A204.1 (cell line): ENCODE results near the gene PARVB.

ENCODE experiments used
- FAIRE-seq: peaks from 2 replicates; lab custom pipeline; 2012; peaks lifted over from hg19 to GRCh38; lab: Jason Lieb, UNC

Gene PARVB

DNA sequence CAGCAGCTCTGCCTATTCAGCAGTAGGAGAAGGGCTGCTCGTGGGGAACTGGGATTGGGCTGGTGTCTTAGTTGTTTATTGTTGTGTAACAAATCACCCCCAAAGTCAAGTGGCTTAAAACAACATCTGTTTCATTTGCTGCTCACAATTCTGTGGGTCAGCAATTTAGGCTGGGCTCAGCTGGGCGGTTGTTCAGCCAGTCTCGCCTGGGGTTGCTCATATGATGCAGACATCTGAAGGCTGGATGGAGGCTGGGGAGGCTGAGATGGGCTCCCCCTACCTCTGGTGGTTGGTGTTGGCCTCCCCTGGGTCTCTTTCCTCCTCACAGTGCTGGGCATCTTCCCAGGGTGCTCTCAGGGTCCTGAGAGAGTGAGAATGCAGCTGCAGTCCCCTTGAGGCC is 113.3 kb downstream of the PARVB start:
- no peak for FAIRE-seq

DNA sequence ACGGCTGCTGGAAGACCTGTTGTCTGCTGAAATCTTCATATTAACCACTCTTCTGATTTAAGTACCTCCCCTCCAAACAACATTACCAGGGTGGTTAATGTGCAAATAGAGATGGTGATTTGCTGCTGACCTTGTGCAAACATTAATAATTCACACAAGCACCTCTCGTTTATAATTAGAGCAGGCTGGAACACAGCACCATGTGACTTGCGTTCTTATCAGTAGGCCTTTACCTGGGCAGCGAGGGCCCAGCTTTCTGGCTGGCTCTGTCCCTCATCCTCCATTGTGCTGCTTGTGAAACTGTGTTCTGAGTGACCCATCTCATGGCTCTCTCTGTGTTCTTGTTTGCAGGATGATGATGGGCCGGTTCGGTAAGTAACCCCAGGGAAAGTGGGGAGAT is 115.7 kb downstream of the PARVB start:
- no peak for FAIRE-seq

DNA sequence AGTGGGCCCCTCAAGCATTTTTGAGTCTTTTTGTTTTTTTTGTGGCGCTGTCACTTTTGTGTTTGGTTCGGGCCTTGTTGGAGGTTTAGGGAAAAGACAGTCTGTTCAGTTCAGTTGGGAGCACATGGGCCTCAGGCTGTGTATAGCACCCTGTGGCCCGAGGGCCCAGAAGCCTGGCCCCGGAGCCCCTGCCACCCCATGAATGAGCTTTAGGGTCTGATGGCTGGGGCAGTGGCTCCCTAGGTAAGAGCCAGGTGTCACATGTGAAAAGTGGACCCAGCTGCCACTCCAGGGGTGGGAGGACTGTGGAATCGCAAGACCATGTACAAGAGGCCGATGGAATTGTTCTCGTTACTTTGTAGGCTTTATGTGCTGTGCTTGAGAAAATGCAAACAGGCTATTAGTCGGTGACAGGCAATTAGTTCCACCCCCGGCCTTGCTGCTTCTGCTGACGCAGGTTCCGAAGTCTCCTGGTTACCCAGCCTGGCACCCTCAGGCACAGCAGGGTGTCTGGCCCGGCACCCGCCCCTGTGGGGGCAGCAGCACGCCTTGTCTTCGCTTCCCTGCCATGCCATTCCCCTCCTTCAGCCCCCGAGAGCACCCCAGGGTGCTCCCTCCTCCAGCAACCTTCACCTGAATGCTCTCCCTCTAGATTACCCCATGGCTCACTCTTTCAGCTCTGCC is 118.5 kb downstream of the PARVB start:
- FAIRE-seq = no peak

DNA sequence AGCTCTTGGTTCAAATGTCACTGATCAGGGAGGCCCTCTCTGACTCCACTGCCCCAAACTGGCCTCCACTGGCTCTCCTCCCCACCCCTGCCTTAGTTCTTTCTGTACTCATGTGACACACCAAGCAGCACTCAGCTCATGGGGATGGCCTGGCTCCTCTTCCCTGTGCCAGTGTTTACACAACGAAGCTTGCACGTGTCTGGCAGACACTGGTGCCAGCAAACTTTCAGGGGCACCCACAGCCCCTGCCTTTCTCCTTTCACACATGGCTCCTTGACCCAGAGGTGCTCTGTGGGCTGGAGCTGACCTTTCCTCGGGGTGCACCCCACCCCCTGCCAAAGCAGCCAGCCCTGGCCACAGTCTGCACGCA is 119.0 kb downstream of the PARVB start:
- FAIRE-seq = no peak

DNA sequence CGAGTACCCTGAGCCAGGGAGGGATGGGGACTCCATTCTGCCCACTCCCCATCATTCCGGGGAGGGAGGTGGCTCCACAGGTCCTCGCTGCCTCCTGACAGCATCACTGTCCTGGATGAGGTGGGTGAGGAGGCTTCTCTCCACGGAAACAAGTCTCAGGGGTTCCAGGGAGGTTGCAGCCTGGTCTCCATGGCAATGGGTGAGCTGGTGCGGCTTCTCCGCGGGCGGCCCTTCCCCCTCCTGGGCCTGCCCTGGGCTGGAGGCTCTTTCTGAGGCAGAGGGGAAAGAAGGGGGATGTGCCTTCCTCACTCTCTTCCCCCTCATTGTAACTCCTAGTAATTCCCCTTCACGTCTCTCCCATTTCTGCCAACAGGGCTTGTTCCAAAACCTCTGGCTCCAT is 119.5 kb downstream of the PARVB start:
- no peak for FAIRE-seq

DNA sequence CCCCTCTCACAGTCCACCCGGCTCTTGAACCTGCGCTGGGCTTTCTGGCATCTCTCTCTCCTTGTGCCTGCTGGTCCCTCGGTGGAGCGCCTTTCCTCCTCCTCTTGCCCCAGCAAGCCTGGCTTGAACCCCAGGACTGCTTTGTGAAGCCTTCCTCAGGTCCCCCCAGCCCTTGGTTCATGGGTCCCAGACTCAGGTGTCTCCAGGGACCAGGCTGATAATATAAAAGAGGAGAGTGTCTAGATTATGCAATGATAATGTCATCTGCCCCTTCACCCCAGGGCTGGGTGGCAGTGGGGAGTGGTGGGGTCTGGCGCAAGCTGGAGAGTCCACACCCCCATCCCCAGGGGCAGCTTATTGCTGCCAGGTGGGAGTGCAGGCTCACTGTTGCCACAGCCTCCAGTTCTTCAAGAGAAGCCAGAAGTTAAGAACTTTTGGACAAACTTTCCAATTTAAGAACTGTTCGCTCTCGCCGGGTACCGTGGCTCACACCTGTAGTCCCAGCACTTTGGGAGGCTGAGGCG is 120.0 kb downstream of the PARVB start:
- no peak for FAIRE-seq

DNA sequence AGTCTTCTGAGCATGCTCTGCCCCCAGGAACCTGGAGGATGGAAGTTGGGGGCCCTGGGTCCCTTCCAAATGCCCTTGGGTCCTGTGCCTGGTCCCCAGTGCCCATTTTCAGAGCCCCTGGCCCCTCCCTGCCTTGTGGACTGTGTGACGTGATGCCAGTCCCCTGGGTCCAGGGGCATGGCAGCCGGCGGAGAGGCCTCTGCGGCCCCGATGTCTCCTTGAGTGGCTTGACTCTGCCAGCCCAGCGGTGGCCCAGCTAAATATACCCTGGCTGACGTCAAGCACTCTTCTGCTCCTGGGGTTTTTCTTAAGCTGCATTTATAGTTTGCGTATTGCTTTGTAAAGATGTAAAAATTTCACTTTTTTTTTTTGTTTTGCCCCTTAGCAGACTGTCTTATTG is 121.4 kb downstream of the PARVB start:
- FAIRE-seq = no peak

DNA sequence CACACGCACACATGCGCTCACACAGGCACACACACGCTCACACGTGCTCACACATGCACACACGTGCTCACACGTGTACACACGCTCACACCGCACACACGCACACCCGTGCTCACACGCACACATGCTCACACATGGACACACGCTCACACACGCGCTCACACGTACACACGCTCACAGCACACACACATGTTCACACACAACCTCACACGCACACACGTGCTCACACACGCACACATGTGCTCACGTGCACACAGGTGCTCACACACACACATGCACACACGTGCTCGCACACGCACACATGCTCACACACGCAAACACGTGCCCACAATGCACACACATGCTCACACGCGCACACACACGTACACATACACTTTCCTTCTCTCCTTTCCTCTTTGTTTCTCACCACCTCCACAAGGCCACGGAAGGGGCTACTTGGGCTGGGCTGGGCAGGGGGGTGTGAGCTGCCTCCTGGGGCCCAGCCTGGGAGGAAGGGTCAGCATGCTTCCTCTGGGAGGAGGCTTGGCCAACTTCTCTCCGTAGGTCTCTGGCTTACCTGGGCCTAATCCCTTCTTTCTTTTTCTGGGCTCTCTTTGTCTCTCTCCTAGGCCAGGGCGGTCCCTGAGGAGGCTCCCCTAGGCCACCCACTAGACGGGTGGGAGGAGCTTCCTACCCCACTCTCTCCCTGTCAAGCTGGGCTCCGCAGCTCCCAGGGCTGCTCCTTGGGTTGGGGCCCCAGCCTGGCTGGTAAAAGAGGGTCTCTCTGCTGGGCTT is 122.2 kb downstream of the PARVB start:
- no peak for FAIRE-seq

DNA sequence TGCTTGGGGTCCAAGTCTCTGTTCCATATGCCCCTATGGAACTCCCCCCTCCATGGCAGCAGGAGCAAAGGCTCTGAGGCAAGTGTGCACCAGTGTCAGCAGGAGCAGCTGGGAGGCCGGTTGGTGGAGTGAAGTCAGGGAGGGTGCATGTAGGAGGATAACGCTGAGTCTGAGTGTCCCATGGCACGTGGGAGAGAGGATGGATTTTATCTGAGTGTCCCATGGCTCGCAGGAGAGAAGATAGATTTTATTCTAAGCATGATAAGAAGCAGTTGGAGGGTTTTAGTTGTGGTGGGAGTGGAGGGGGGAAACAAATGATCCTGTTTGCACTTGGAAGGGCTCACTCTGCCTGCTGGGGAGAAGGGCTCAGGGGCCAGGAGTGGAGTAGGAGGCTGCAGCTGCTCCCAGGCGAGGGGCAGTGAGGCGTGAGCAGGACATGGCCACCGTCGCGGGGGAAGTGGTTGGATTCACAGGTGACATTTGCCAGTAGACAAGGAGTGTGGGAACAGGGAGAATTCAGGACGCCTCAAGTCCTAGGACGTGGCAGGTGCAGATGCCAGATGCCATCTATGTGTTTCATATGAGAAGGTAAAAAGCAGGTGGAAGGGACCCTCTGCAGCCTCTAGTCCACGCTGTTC is 123.0 kb downstream of the PARVB start:
- FAIRE-seq = no peak

DNA sequence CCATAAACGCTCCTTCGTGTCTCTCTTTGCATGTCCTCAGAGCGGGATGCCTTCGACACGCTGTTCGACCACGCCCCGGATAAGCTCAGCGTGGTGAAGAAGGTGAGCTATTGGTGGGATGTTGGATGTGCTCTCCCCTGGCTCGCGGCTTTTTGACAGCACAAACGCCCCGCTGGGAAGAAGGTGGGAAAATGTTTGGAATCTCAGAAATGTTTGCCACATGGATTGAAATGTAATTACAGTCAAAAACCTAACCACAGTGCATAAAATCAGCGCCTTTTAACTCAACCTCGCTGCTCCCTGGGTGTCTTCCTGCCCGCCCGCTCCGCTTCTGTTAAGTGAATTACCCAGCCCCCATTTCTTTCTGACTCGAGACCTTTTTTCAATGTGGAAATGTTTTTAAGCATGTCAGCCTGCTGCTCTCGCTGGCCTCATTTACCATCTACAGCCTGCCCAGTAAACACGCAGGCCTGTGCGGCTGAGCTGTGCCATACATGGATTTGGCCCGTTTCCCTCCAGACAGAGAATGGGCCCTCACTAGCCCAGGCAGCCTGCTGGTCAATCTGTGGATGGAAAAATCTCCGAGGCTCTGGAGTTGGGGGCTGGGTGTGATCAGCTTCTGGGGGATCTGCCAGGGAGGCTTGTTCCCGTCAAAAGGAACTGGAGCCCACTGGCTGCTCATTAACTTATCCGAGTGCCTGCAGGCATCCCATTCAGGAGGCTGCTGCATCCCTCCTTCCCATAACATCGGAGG is 123.9 kb downstream of the PARVB start:
- no peak for FAIRE-seq

DNA sequence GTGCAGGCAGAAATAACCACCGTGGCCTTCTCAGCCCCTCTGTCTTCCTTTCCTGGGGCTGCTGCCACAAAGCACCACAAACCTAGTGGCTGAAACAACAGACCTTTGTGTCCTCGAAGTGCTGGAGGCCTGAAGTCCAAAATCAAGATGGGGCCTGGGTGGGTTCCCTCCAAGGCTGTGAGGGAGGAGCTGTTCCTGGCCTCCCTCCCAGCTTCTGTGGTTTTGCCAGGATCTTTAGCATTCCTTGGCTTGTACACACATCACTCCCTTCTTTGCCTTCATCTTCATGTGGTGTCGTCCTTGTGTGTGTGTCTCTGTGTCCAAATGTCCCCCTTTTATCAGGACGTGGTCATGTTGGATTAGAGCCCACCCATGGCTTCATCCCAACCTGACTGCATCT is 127.6 kb downstream of the PARVB start:
- FAIRE-seq = no peak

DNA sequence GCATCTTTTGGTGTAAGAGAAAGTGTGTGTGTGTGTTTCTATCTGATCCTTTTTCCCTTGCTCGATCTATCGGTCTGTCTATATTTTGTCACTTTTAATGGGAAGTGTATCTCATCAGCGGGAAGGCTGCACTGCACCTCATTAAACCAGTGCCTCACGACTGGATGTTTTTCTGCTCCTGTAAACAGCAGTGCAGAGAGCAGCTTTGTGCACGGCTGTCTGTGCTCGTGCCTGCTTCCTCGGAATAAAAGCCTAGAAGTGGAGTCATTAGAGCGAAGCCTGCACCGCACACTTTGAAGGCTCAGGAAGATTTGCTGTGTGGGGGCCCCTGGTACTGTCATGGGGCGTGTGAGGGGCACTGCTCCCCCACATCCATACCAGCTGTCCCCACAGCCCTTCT is 129.6 kb downstream of the PARVB start:
- FAIRE-seq = no peak

DNA sequence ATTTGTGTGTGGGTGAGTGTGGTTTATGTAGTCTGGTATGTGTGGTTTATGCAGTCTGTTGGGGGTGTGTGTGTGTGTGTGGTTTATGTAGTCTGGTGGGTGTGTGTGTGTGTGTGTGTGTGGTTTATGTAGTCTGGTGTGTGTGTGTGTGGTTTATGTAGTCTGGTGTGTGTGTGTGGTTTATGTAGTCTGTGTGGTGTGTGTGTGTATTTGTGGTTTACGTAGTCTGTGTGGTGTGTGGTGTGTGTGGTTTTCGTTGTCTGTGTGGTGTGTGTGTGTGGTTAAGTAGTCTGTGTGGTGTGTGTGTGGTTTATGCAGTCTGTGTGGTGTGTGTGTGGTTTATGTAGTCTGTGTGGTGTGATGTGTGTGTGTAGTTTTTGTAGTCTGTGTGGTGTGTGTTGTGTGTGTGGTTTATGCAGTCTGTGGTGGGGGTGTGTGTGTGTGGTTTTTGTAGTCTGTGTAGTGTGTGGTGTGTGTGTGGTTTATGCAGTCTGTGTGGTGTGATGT is 130.4 kb downstream of the PARVB start:
- FAIRE-seq = no peak

DNA sequence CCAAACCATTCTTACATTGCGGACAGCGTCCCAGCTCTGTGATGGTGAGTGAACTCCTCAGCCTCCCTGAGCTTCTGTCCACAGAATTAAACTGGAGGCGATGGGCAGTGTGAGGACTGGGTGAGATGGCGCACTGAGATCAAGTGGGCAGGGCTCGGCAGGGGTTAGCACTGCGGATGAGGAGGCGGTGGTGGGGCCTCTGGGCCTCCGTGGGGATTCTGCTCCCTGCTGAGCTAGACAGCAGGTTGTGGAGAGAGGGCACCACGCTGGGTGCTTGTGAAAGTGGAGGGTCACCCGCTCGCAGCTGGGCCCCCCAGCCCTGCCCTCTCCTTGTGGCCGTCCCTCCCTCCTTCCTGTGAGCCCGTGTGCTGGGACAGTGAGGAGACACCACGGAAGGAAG is 131.0 kb downstream of the PARVB start:
- no peak for FAIRE-seq

DNA sequence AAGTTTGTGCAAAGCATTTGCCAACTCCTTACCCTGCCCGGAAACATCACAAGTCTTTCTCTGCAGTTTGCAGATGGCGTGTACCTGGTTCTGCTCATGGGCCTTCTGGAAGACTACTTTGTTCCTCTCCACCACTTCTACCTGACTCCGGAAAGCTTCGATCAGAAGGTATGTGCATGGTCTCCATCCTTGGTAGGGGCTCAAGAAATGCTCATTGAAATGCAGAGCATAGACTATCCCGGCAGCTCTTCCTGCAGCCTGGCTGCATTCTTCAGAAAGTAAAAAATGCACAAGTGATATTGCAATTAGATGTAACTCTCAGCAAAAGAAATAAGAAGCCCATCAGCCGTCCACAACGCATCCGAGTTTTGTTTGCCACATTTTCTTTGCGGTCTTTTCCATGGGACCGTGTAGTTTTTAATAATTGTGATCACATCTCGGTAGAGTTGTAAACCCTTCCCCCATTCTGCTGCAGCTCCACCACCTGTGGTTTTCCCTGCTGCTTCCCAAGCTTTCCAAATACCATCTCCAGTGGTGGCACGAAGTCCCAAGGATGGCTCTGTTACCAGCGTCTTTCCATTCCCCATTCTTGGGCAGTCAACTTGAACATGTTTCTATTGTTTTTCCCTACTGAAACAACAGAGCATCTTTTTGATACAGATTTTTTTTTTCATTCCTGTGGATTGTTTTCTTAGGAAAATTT is 134.0 kb downstream of the PARVB start:
- FAIRE-seq = no peak

DNA sequence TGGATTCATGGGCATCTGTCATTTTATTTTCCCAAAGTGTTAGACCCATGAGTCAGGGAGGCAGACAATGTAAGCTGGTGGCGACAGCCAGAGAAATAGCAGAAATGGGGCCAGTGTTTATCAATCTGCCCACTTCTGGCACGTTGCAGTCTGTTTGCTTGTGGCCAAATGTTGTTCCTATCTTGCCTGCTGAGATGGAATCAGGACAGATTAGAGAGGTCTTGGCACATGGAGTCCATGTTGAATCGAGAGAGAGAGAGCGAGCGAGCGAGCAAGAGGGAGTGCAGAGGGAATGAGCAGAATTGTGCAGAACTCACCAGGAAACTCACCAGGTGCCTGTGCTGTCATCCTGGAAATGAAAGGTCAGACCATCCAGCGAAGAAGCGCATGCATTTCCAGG is 134.7 kb downstream of the PARVB start:
- FAIRE-seq = no peak

DNA sequence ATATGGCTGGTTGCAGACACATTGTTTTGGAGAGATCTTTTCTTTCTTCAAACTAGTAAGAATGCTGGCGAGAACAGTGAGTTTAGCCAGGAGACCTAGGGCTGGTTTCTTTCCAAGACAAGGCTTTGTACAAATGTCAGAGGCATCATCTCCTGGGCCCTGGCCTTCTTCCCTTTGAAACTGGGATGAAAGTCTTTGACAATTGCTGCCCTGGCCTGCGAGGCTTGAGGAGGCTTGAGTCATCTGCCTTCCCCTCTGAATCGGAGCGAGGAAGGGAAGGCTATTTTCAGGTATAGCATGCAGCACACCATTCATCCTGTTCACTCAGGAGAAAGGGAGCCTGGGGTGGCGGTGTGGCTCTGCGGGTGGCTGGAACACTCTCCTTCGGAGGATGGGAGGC is 135.1 kb downstream of the PARVB start:
- FAIRE-seq = no peak

DNA sequence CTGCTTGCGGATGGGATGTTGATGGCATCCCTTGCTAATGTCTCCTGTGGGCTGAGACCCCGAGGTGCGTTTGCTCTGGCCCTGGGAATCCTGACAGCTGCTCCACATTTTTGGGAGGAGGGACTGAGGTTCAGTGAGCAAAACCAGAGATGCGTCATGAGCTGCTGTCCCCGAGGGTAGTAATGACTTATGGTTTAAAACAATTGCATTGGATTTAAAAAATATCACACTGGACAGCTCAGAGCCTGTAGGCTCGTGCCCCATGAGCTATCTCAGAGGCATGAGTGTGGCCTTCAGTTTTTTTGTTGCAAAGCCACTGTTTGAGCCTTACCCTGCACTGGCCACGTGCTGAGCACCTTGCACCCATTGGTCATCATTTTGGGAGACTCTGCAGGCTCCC is 135.7 kb downstream of the PARVB start:
- FAIRE-seq = no peak

DNA sequence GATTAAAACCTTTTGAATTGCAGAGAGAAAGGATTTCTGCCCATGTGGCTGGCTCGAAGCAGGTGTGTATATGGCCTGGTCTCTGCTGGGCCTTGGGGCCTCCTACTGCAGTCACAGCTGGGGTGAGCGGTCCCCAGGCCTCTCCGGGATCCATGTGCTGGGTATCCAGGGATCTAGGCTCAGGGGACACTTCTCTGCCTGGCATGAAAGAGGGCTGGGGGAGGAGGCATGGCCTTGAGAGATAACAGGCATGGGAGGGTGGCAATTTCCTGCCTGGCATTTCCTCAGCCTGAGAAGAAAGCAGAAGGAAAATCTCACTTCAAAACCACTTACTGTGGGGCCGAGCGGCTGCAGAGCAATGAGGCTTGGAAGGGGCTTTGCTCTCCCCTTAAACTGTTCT is 136.3 kb downstream of the PARVB start:
- no peak for FAIRE-seq

DNA sequence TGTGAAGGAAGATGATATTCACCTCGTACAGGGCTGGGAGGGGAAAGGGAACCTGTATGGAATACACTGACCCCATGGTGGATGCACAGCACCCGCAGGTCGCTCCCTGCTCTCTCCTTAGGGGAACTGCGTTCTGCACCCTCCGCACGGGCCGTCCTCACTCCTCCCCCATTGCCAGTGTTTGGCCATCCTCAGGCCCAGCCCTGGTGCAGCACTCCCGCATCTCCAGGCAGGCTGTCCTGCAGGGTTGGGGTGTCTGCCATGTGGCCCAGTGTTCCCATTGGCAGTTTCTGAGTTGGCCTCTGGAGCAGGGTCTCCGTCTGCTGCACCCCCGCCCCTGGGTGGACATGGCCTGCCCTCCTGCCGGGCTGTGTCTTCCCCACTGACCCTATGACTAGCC is 137.6 kb downstream of the PARVB start:
- FAIRE-seq = no peak

DNA sequence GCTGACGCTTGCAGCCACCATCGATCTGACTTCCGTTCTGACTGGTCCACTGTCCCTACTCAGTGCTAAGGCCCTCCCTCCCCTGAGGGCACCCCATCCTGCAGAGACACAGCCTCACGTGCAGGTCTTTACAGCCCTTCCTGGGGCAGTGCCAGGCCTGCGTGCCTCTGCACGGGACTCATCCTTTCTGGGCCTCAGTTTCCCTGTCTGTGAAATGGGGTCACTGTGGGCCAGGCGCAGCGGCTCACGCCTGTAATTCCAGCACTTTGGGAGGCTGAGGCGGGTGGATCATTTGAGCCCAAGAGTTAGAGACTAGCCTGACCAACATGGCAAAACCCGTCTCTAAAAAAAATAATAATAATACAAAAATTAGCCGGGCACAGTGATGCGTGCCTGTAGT is 138.9 kb downstream of the PARVB start:
- FAIRE-seq = no peak

DNA sequence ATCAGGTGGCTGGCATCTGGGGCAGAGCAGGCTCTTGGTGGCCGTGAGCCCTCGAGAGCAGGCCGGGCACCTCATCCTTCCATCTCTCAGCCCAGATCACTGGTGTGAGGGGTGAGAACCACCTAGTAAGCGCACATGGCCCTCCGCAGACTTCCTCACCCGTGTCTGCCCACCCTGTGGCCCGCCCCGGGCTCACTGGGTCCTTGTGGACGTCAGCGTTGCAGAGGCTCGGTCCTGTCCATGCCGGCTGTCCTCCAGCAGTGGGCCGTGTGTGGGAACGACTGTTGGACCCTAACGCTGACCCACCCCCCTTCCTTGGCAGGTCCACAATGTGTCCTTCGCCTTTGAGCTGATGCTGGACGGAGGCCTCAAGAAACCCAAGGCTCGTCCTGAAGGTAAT is 139.4 kb downstream of the PARVB start:
- no peak for FAIRE-seq
